ENCODE results near the gene MACROD2.

The MACROD2 gene

GRCh38 chr20:15451241-15451640, 1455.9 kb downstream of the MACROD2 start:
- no peak for FAIRE-seq
- DNase-seq (ENCODE audit: extremely low spot score, insufficient read length, low read depth) = no peak

DNA sequence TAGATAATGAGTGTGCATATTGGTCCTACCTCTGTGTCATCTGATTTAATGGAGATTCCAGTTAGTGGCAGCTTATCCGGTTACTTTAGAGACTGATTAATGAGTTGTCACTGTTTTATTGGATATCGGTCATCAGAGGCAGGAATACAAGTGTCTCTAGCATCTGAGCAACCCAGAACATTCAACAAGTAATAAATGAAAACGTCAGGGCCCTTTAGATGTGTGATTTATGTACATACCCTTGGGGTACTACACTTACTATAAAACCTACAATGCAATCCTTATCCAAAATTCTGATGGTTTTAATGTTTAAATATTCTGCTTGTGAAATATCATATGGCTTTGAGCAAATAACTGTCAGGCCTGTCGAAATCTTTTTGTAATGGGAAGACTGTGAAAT, 1460.0 kb downstream of the MACROD2 start:
- FAIRE-seq = no peak
- no peak for DNase-seq (ENCODE audit: extremely low spot score, insufficient read length, low read depth)

DNA sequence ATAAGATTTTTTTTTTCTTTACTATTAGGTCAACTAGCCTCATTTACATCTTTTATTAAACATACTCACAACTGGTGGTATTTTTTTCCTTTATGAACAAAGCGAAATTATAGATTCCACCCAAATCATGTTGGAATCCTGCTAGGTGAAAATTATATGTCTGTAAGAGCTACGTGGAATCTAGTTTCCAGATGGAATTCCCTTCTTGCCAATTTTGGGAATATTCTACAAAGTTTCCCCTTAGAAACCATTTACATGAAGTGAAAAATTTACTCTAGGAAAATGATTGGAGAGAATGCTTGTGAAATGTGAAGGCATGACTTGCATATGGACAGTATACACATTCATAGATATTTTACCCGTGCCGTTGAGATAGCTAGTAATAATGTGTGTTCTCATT, 1466.6 kb downstream of the MACROD2 start:
- FAIRE-seq (no peak), DNase-seq (ENCODE audit: extremely low spot score, insufficient read length, low read depth) (no peak)

- FAIRE-seq (no peak), DNase-seq (ENCODE audit: extremely low spot score, insufficient read length, low read depth) (no peak)
These were observed 1480.2 kb downstream of the MACROD2 start for GRCh38 chr20:15475483-15475882.

GRCh38 chr20:15476186-15476585, 1480.9 kb downstream of the MACROD2 start:
- FAIRE-seq (no peak), DNase-seq (ENCODE audit: extremely low spot score, insufficient read length, low read depth) (no peak)

DNA sequence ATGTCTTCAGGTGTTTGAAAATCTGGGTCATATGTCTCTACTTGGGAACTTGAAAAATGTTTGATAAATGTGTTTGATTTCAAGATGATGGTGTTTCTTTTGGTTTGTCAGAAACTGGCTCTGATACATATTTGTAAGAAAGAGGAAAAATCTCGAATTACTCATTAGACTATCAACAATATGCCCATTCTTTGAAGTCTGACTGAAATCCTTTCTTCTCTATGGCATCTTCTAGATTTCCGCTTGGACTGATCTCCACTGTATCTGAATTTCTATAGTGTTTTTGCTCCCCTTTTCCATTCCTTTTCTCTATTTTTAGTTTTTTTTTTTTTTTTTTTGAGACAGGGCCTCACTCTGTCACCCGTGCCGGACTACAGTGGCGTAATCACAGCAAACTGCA, 1481.5 kb downstream of the MACROD2 start:
- FAIRE-seq = no peak
- DNase-seq (ENCODE audit: extremely low spot score, insufficient read length, low read depth) = no peak

DNA sequence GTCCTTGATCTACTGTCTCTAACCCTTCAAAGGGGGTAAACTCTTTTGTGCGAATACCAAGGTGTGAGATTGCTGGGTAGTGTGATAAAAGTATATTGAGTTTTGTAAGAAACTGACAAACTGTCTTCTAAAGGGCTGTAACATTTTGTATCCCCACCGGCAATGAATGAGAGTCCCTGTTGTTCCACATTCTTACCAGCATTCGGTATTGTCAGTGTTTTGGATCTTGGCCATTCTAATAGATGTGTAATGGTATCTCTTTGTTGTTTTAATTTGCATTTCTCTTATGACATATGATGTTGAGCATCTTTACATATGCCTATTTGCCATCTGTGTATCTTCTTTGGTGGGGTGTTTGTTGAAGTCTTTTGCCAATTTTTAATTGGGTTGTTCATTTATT, 1487.2 kb downstream of the MACROD2 start:
- no peak for FAIRE-seq
- DNase-seq (ENCODE audit: extremely low spot score, insufficient read length, low read depth) = no peak

DNA sequence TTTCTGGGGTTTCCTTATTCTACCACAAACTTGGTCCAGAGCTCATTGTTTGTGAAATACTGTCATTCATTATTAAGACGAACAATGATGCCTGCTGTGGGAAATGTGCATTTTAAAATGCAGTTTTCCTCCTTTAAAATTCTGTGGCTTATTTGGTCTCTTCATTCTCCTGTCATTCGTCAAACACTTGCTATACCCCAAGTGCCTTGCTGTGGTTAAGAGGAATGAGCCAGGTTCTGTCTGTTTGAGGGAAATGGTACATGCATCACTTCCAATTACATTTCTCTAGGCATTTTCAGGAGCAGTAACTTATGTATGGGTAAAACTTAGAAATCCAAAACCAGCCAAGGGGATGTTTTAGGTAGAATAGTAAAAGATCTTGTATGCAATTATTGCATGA, 1490.2 kb downstream of the MACROD2 start:
- no peak for DNase-seq (ENCODE audit: extremely low spot score, insufficient read length, low read depth)
- no peak for FAIRE-seq

DNA sequence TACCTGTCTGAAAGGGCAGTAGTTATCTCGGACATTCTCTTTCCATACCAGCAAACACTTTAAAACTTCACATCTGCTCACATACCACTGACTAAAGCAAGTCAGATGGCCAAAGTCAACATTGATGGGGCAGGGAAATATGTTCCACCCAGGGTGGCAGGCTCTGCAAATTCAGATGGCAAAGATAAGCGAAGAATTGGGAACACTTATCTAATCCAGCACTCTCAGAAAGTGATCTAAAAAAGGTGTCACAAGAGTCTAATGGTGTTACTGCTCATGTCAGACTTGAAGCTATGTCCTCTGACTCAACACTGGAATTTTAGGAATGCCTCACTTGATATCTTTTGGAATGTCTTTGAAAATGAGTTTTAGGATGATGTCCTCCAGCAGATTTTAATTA, 1491.7 kb downstream of the MACROD2 start:
- DNase-seq (ENCODE audit: extremely low spot score, insufficient read length, low read depth) (no peak), FAIRE-seq (no peak)

DNA sequence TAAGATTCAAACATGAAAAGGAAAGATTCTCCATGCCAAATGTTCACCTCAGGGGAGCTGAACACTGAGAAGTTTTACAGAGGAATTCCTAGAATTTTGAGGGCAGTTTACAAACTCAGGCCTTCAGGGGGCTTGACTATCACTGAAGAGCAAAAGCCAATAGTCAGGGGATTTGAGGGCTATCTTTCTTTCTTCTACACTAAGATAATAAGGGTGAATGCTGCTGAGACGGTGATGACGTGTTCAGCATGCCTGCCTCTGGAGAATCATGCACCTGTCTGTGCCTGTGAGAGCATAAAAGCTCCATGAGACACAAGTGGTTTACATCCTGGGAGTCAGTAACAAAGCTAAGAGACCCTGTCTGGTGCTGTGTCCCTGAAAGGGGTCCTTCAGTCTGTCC, 1492.4 kb downstream of the MACROD2 start:
- no peak for FAIRE-seq

GRCh38 chr20:15491575-15491974, 1496.3 kb downstream of the MACROD2 start:
- DNase-seq (ENCODE audit: extremely low spot score, insufficient read length, low read depth) = no peak
- no peak for FAIRE-seq

More for the DNA sequence above, 1492.4 kb downstream of the MACROD2 start:
- no peak for DNase-seq (ENCODE audit: extremely low spot score, insufficient read length, low read depth)

GRCh38 chr20:15494851-15495250, 1499.5 kb downstream of the MACROD2 start:
- DNase-seq (ENCODE audit: extremely low spot score, insufficient read length, low read depth) (no peak), FAIRE-seq (no peak)

DNA sequence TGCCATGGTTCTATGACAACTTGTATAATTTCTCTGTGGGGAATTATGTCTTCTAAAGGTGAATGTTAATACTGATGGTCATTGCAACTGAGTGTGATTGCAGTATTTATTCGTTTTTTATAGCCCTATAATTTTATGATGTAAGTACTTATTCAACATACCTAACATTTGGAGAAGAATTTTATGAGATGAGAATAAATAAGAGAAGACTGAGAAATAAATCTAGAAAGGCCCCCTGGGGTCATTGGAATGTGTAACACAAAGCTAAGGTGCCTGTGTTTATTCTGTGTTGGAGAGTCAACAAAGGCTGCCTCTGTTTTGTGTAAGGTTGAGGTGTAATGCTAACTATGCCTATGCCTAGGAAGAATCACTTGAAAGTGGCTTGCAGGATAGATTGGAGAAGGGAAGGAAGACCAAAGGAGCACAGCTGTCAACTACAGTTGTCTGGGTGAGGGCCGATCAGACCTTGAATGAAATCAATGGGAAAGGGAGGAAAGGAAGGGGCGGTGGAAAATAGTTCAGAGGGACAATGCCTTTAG, 1501.3 kb downstream of the MACROD2 start:
- FAIRE-seq = no peak
- no peak for DNase-seq (ENCODE audit: extremely low spot score, insufficient read length, low read depth)

- DNase-seq (ENCODE audit: extremely low spot score, insufficient read length, low read depth) = no peak
- no peak for FAIRE-seq
These were observed 1503.6 kb downstream of the MACROD2 start for GRCh38 chr20:15498926-15499325.

GRCh38 chr20:15506311-15506710, 1511.0 kb downstream of the MACROD2 start:
- no peak for FAIRE-seq
- DNase-seq (ENCODE audit: extremely low spot score, insufficient read length, low read depth) = no peak

- DNase-seq (ENCODE audit: extremely low spot score, insufficient read length, low read depth) (no peak), FAIRE-seq (no peak)
These were observed 1511.8 kb downstream of the MACROD2 start for GRCh38 chr20:15507151-15507550.

GRCh38 chr20:15511551-15511950, 1516.2 kb downstream of the MACROD2 start:
- FAIRE-seq (no peak), DNase-seq (ENCODE audit: extremely low spot score, insufficient read length, low read depth) (no peak)

- FAIRE-seq = no peak
These were observed 1517.6 kb downstream of the MACROD2 start for GRCh38 chr20:15512916-15513315.

DNA sequence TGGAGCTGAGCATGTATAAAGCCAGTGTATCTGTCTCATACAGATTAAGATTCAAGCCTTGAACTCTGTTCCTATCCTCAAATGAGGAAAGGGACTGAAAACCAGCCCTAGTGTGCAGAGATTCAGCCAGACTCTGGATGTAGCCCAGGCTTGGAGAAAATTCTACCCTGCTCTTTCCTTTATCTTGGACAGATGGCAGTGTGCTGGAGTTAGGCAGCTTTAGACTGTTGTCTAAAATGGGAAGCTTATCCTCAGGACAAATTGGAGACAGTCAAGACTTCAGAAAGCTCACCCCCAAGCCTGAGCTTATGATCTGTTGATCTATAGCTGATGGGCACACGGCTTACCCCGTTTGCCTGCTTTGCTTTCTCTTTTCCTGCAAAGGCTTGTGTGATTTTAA, 1520.4 kb downstream of the MACROD2 start:
- FAIRE-seq (no peak), DNase-seq (ENCODE audit: extremely low spot score, insufficient read length, low read depth) (no peak)

More at GRCh38 chr20:15512916-15513315, 1517.6 kb downstream of the MACROD2 start:
- no peak for DNase-seq (ENCODE audit: extremely low spot score, insufficient read length, low read depth)

DNA sequence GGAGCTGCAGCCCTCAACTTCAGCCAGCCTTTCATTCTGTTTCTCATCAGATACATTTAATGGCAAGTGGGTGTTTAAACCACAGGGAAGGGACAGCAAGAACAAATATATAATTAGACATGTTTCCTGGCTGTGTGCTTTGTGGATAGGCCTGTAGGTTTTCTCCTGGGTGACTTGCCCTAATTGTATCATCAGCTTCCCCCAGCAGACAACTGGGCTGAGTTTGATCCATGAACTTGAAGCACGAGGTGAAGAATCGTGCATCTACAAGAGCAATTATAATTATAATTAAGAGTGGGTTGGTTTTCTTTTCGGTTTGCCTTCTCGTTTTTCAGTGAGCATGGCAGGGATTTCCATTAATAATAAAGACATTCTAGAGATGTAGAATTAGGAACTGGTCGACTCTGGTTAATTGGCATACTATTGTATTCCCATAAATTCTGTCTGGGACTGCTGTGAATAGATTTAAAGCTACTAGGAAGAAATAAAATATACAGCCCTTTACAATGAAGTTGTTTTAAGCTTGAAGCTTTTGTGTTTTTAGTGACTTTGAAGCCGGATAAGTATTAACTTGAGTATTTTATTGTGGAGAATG, 1525.7 kb downstream of the MACROD2 start:
- no peak for DNase-seq (ENCODE audit: extremely low spot score, insufficient read length, low read depth)
- FAIRE-seq = no peak

DNA sequence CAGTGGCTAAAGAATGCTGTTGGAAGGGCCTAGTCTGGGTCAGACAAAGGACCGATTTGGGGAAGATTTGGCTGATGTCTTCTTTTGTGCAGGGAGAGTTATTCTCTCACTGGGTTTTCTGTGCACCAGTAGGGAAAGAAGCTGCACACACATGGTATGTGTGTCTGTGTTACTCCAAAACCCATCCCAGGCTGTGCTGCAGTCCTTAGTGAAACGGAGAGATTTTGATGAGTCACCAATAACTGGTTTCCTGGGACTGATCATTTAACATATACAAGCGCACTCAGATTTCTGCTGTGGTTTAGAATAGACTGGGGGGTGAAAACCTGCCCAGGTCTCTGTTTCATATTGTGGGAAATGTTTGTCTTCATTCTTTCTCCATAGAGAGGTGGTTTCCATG, 1528.1 kb downstream of the MACROD2 start:
- no peak for FAIRE-seq
- DNase-seq (ENCODE audit: extremely low spot score, insufficient read length, low read depth) = no peak

DNA sequence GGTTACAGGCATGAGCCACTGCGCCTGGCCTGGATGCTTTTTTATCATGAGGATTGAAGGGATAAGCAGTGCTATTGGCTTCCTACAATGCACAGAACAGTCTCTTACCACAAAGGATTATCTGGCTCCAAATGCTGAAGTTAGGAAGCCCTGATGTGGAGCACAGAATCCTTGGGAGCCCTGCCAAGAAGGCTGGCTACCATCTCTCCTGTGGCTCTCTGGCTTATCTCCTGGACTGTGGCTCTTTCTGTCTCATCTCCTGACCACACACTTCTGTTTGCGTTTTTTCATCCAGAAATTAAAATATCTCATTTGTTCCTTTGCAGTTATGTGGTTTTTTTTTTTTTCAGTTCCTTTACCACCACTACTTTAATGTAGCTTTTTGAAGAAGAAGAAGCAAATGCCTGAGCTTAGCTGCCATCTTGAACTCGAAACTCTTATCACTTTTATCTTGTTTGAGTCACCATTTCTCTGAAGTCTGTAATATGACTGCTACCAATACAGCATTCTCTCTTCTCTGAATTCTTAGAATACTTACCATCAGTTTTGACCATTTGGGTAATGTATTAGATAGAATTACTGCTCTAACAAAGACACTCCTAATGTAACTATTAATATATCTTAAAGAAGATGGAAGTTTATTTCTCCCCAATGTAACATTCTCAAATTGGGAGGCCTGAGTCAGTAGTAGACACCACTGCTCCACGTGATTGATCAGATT, 1533.2 kb downstream of the MACROD2 start:
- no peak for DNase-seq (ENCODE audit: extremely low spot score, insufficient read length, low read depth)
- no peak for FAIRE-seq

Data from GM18507 (cell line).